Ovary (tissue), 9 donors: Measurements from ENCODE around the gene FAF2. TPM values are rescaled to one million over a fixed set of nuclear protein-coding genes. Genes with fewer than 3 reads are reported as not detected.
A peak's percentile ranks its signal among the peaks of the same experiment; 100 is the strongest.

Source experiments
- DNase-seq, 5 donors: peaks; one replicate each; pipeline ENCODE4 v3.0.0-alpha.2; 2019 to 2020
- H3K27ac ChIP-seq, 2 donors: fragments of 200-600 bp; one replicate each; pipeline versions ENCODE4 v1.5.1 to v1.8.0; 2019 to 2022
- H3K27me3 ChIP-seq: fragments of 200-600 bp; one replicate; pipeline ENCODE4 v1.8.0; 2022
- H3K36me3 ChIP-seq: fragments of 200-600 bp; sonication (generic); one replicate; pipeline ENCODE4 v1.5.1; 2019
- H3K4me1 ChIP-seq: one replicate; pipeline ENCODE4 v1.8.1; 2013; ENCODE audit warnings: mild to moderate bottlenecking, moderate library complexity; ENCODE audit not compliant: insufficient read depth
- H3K4me3 ChIP-seq: fragments of 200-600 bp; sonication (generic); one replicate; pipeline ENCODE4 v1.5.1; 2017
- H3K9me3 ChIP-seq, 2 donors: fragments of 200-600 bp in 1 of 2; sonication (generic) in 1 of 2; one replicate each; pipeline versions ENCODE4 v1.5.1 to v1.8.1; 2013 to 2019; ENCODE audit warnings: mild to moderate bottlenecking in 1 of 2, moderate library complexity in 1 of 2
- EP300 ChIP-seq: sonication (generic); formaldehyde crosslinking; IDR thresholded peaks from one replicate; pipeline ENCODE4 v1.6.1; 2017; ENCODE audit warnings: antibody characterized with exemption
- POLR2A ChIP-seq: fragments of 450-650 bp; IDR thresholded peaks from one replicate; pipeline ENCODE4 v1.6.1; 2017; ENCODE audit warnings: antibody characterized with exemption, mild to moderate bottlenecking, moderate library complexity
- WGBS, 3 donors: extraction: QIAGEN DNeasy Blood & Tissue Kit in 1 of 3; methylation state at CpG; one replicate each; pipeline versions ENCODE4 v1.1.5 to v1.1.7; 2013 to 2017; 5-methylcytosine and 5-hydroxymethylcytosine counted together
- intact Hi-C, 4 donors: fragments of 100-400 bp; cut with DNase I; formaldehyde crosslinking; loops; one replicate each; pipeline versions ENCODE4 v1.11.0 to v1.15.1; 2022 to 2023
- polyA plus RNA-seq, 2 donors: library from polyadenylated mRNA; stranded (reverse); fragments of 200-250 nt in 1 of 2; fragments of 350-450 nt in 1 of 2; fragmentation: Illumina TruSeq in 1 of 2; extraction: RNeasy Lipid Tissue Mini Kit (QIAGEN cat#74804) in 1 of 2; gene quantifications; one replicate each; pipeline ENCODE4 v1.2.3, GENCODE V29; 2013 to 2014
- total RNA-seq, 7 donors: library from RNA; depleted of rRNA in 2 of 7; stranded (reverse); fragments of >200 nt in 2 of 7; fragmentation: NEBNext Ultra II Directional in 3 of 7; extraction: Animal tissue kit (Norgen Biotek cat#: 25700) in 3 of 7; gene quantifications; one replicate each; pipeline versions ENCODE4 v1.1.0 to v1.2.4, GENCODE V29; 2016 to 2023
- TF ChIP-seq, protein P1 (sequence below), 3 donors: fragments of 450-650 bp in 2 of 3; fragments of 200-600 bp in 1 of 3; IDR thresholded peaks; one replicate each; pipeline versions ENCODE4 v1.5.1 to v1.8.0; 2016 to 2022; ENCODE audit warnings: antibody characterized with exemption in 3 of 3, mild to moderate bottlenecking in 1 of 3
- donor health status: DM: no; HTN: no; CAD: no; lungs with moderate emphysema.
- donor health status: DM: no; HTN: no; CAD: no.
- donor health status: Bipolar disorder and iron deficiency.
- donor health status: DM: yes; HTN: yes; CAD: no.
- donor health status: DM: no; HTN: no; CAD: no.
- donor health status: DM: yes; HTN: yes; CAD: no.

The FAF2 gene
- total and polyA plus RNA-seq, 9 donors: 17.2 to 46.7 (median 34.4) TPM

DNA sequence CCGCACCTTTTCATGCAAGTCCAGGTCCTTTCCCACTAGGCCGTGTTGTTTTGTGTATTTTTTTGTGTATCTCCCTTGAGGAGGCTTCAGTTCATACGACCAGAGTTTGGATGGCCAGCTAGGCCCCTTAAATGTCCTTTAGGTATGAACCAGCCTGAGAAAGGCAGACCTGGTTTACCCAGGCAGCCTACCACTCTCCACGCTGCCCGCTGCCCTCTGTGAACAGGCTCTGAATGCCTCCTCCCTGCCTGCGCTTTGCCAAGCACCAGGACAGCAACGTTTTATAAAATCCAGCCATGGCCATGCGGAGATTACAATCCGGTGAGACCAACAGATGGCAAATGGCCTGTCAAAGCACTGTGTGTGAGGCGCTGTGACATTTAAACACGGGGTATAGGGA lies 31.2 kb upstream of the FAF2 start:
- peaks cover 8% of the 10 kb centered on the region for H3K4me1 ChIP-seq
- intact Hi-C loops: loop anchor here in 2 of 4 donors (1.0 to 10.0 kb wide), 3 partner anchors 31 to 230 kb away; partner anchors contain the start of genes CDHR2 (in 1 of the 2), FAF2 (in 1 of the 2) and TSPAN17 (in 1 of the 2)
- peak overlapping the region; percentile 2 to 71 for H3K27ac ChIP-seq

DNA sequence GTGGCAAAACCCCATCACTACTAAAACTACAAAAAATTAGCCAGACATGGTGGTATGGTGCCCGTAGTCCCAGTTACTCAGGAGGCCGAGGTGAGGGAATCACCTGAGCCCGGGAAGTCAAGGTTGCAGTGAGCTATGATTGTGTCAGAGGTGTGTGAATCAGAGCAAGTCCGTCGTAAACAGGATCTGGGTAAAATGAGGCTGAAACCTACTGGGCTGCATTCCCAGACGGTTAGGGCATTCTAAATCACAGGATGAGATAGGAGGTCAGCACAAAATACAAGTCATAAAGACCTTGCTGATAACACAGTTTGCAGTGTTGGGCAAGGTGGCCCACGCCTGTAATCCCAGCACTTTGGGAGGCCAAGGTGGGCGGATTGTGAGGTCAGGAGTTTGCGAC lies 29.9 kb upstream of the FAF2 start:
- TF ChIP-seq POLR2A (no peak), EP300 (no peak)
- TF ChIP-seq, protein P1, sequence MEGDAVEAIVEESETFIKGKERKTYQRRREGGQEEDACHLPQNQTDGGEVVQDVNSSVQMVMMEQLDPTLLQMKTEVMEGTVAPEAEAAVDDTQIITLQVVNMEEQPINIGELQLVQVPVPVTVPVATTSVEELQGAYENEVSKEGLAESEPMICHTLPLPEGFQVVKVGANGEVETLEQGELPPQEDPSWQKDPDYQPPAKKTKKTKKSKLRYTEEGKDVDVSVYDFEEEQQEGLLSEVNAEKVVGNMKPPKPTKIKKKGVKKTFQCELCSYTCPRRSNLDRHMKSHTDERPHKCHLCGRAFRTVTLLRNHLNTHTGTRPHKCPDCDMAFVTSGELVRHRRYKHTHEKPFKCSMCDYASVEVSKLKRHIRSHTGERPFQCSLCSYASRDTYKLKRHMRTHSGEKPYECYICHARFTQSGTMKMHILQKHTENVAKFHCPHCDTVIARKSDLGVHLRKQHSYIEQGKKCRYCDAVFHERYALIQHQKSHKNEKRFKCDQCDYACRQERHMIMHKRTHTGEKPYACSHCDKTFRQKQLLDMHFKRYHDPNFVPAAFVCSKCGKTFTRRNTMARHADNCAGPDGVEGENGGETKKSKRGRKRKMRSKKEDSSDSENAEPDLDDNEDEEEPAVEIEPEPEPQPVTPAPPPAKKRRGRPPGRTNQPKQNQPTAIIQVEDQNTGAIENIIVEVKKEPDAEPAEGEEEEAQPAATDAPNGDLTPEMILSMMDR (IDR thresholded peaks at IDR 0.05): no peak
- intact Hi-C loops: loop anchor here in 2 of 4 donors (5.0 to 10.0 kb wide), 2 partner anchors 127 to 229 kb away; partner anchors contain the start of genes CDHR2 (in 1 of the 2) and TSPAN17 (in 1 of the 2)
- H3K9me3 ChIP-seq: no peaks in the 10 kb centered on the region
- no peak overlapping the region for H3K4me3 ChIP-seq
- H3K27ac ChIP-seq: no peak overlapping the region
- 77 to 88% (median 82%) methylated on average over 9 of the region's 9 CpGs for WGBS, 3 donors
- H3K27me3 ChIP-seq: no peaks in the 10 kb centered on the region
- peaks cover 8% of the 10 kb centered on the region for H3K4me1 ChIP-seq
- no peaks in the 10 kb centered on the region for H3K36me3 ChIP-seq
- DNase-seq: no peak

More for the DNA sequence above, 31.2 kb upstream of the FAF2 start:
- peak overlapping the region; percentile 100 for H3K4me3 ChIP-seq
- H3K9me3 ChIP-seq: no peaks in the 10 kb centered on the region
- 62 to 64% (median 63%) methylated on average over 11 of the region's 11 CpGs for WGBS, 3 donors
- no peaks in the 10 kb centered on the region for H3K27me3 ChIP-seq
- TF ChIP-seq, protein P1 (IDR thresholded peaks at IDR 0.05): no peak
- no peak for TF ChIP-seq EP300
- TF ChIP-seq POLR2A: no peak
- DNase-seq: no peak
- no peaks in the 10 kb centered on the region for H3K36me3 ChIP-seq

DNA sequence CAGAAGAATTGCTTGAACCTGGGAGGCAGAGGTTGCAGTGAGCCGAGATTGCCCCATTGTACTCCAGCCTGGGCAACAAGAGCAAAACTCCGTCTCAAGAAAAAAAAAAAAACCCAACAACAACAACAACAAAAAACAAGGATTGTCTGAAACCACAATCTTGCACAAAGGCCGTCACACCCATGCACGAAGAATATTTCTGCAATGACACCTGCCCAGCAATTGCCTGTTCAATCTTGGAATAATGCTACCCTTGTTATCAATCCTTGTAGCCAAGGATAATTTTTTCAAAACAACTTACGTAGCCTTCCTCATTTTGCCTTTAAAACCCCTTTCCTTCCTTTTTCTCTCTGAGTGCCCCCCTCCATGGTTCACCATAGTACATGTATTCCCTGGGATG lies 28.1 kb upstream of the FAF2 start:
- Histone ChIP-seq H3K27ac (no peak overlapping the region), H3K27me3 (no peaks in the 10 kb centered on the region), H3K9me3 (no peaks in the 10 kb centered on the region), H3K36me3 (no peaks in the 10 kb centered on the region), H3K4me3 (no peak overlapping the region), H3K4me1 (peaks cover 4% of the 10 kb centered on the region)
- intact Hi-C loops: no loop called here
- no peak for TF ChIP-seq EP300
- no peak for TF ChIP-seq POLR2A
- TF ChIP-seq, protein P1 (IDR thresholded peaks at IDR 0.05): no peak
- WGBS, 3 donors: 86 to 90% (median 86%) methylated on average over 5 of the region's 5 CpGs
- DNase-seq: no peak

DNA sequence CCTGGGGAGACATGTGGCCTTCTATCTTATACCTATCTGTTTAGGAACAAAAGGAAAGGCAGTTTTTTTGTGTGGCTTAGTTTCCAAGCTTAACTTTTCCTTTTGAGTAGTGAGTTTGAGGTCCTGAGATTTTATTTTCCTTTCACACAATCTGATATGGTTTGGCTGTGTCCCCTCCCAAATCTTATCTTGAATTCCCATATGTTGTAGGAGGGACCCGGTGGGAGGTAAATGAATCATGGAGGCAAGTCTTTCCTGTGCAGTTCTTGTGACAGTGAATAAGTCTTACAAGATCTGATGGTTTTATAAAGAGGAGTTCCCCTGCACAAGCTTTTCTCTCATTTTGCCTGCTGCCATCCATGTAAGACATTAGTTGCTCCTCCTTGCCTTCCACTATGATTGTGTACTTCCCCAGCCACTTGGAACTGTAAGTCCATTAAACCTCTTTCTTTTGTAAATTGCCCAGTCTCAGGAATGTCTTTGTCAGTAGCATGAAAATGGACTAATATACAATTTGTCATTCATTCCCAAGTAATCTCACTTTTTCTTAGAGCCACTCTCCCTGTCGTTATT lies 27.1 kb upstream of the FAF2 start:
- H3K4me3 ChIP-seq: no peak overlapping the region
- H3K27ac ChIP-seq: no peak overlapping the region
- intact Hi-C loops: no loop called here
- H3K36me3 ChIP-seq: no peaks in the 10 kb centered on the region
- no peaks in the 10 kb centered on the region for H3K27me3 ChIP-seq
- H3K9me3 ChIP-seq: no peaks in the 10 kb centered on the region
- no peak for DNase-seq
- H3K4me1 ChIP-seq: no peaks in the 10 kb centered on the region
- TF ChIP-seq, protein P1 (IDR thresholded peaks at IDR 0.05): no peak
- no peak for TF ChIP-seq EP300
- 68 to 74% (median 69%) methylated on average over 2 of the region's 2 CpGs for WGBS, 3 donors
